IPS-20b (cell line): ENCODE results near the gene EEIG1.

Experiments used
- H3K27ac ChIP-seq: one replicate; pipeline ENCODE4 v1.5.1; 2013; ENCODE audit warnings: low read length
- H3K27me3 ChIP-seq: 2 replicates; pipeline ENCODE4 v1.6.1; 2013; ENCODE audit warnings: mild to moderate bottlenecking, low read length, inconsistent platforms; ENCODE audit not compliant: insufficient read depth
- H3K36me3 ChIP-seq: 2 replicates; pipeline ENCODE4 v1.6.1; 2013; ENCODE audit warnings: low read depth, mild to moderate bottlenecking, inconsistent platforms, low read length, moderate library complexity; ENCODE audit not compliant: insufficient read depth
- H3K4me1 ChIP-seq: 2 replicates; pipeline ENCODE4 v1.6.1; 2013; ENCODE audit warnings: mild to moderate bottlenecking, control low read depth, inconsistent platforms, low read length, moderate library complexity; ENCODE audit not compliant: insufficient read depth
- H3K4me3 ChIP-seq: 2 replicates; pipeline ENCODE4 v1.5.1; 2013; ENCODE audit warnings: mild to moderate bottlenecking, low read length, inconsistent platforms
- H3K9ac ChIP-seq: 2 replicates; pipeline ENCODE4 v1.6.1; 2013; ENCODE audit warnings: low read depth, mild to moderate bottlenecking, inconsistent platforms, low read length, moderate library complexity
- H3K9me3 ChIP-seq: 2 replicates; pipeline ENCODE4 v1.6.1; 2013; ENCODE audit warnings: mild to moderate bottlenecking, low read depth, low read length, inconsistent platforms; ENCODE audit not compliant: insufficient read depth

EEIG1 gene

GRCh38 chr9:127979333-127980059 lies 1.3 kb downstream of the EEIG1 start:
- Histone ChIP-seq H3K9me3 (no peaks in the 10 kb centered on the region), H3K27me3 (no peaks in the 10 kb centered on the region), H3K4me1 (peaks cover 20% of the 10 kb centered on the region; the same call in 1 of the 2 replicates), H3K4me3 (peak overlapping the region; percentile 89), H3K27ac (peak overlapping the region; percentile 40), H3K36me3 (peaks cover 5% of the 10 kb centered on the region; the same call in 1 of the 2 replicates), H3K9ac (peak overlapping the region; percentile 79; the same call in 1 of the 2 replicates)

GRCh38 chr9:127979015-127979332 lies 1.8 kb downstream of the EEIG1 start:
- H3K4me1 ChIP-seq, result peaks cover 22% of the 10 kb centered on the region; the same call in 1 of the 2 replicates
- H3K27ac ChIP-seq, result peak overlapping the region; percentile 40
- H3K9ac ChIP-seq, result peak overlapping the region; percentile 79; the same call in 1 of the 2 replicates
- no peaks in the 10 kb centered on the region for H3K9me3 ChIP-seq
- peaks cover 5% of the 10 kb centered on the region; the same call in 1 of the 2 replicates for H3K36me3 ChIP-seq
- no peaks in the 10 kb centered on the region for H3K27me3 ChIP-seq
- H3K4me3 ChIP-seq, result peak overlapping the region; percentile 89

GRCh38 chr9:127977884-127978647 lies 2.7 kb downstream of the EEIG1 start:
- H3K27me3 ChIP-seq, result no peaks in the 10 kb centered on the region
- peaks cover 22% of the 10 kb centered on the region; the same call in 1 of the 2 replicates for H3K4me1 ChIP-seq
- peak overlapping the region; percentile 58 for H3K4me3 ChIP-seq
- H3K36me3 ChIP-seq, result peaks cover 5% of the 10 kb centered on the region; the same call in 1 of the 2 replicates
- H3K9ac ChIP-seq, result peak overlapping the region; percentile 47; the same call in 1 of the 2 replicates
- no peak overlapping the region for H3K27ac ChIP-seq
- no peaks in the 10 kb centered on the region for H3K9me3 ChIP-seq

- Histone ChIP-seq H3K27me3 (no peaks in the 10 kb centered on the region), H3K4me3 (peak overlapping the region; percentile 58), H3K36me3 (peaks cover 5% of the 10 kb centered on the region; the same call in 1 of the 2 replicates), H3K27ac (no peak overlapping the region), H3K4me1 (peaks cover 25% of the 10 kb centered on the region; the same call in 1 of the 2 replicates), H3K9ac (peak overlapping the region; percentile 47; the same call in 1 of the 2 replicates), H3K9me3 (no peaks in the 10 kb centered on the region)
These were observed 3.5 kb downstream of the EEIG1 start for GRCh38 chr9:127977009-127977883.

- Histone ChIP-seq H3K27ac (no peak overlapping the region), H3K36me3 (peaks cover 5% of the 10 kb centered on the region; the same call in 1 of the 2 replicates), H3K27me3 (no peaks in the 10 kb centered on the region), H3K9ac (no peak overlapping the region), H3K4me3 (no peak overlapping the region), H3K9me3 (no peaks in the 10 kb centered on the region), H3K4me1 (peaks cover 30% of the 10 kb centered on the region; the same call in 1 of the 2 replicates)
These were observed 4.3 kb downstream of the EEIG1 start for GRCh38 chr9:127976498-127976897.

GRCh38 chr9:127975376-127976315 lies 5.1 kb downstream of the EEIG1 start:
- no peak overlapping the region for H3K9ac ChIP-seq
- H3K9me3 ChIP-seq, result no peaks in the 10 kb centered on the region
- peaks cover 33% of the 10 kb centered on the region; the same call in 1 of the 2 replicates for H3K4me1 ChIP-seq
- no peak overlapping the region for H3K4me3 ChIP-seq
- no peaks in the 10 kb centered on the region for H3K27me3 ChIP-seq
- H3K27ac ChIP-seq, result no peak overlapping the region
- peaks cover 5% of the 10 kb centered on the region; the same call in 1 of the 2 replicates for H3K36me3 ChIP-seq

GRCh38 chr9:127974769-127975261 lies 6.0 kb downstream of the EEIG1 start:
- H3K36me3 ChIP-seq, result peaks cover 5% of the 10 kb centered on the region; the same call in 1 of the 2 replicates
- H3K4me3 ChIP-seq, result no peak overlapping the region
- H3K27me3 ChIP-seq, result no peaks in the 10 kb centered on the region
- H3K9me3 ChIP-seq, result no peaks in the 10 kb centered on the region
- H3K9ac ChIP-seq, result no peak overlapping the region
- H3K4me1 ChIP-seq, result peaks cover 33% of the 10 kb centered on the region; the same call in 1 of the 2 replicates
- no peak overlapping the region for H3K27ac ChIP-seq

- peaks cover 33% of the 10 kb centered on the region; the same call in 1 of the 2 replicates for H3K4me1 ChIP-seq
- no peak overlapping the region for H3K27ac ChIP-seq
- H3K4me3 ChIP-seq, result no peak overlapping the region
These were observed 6.6 kb downstream of the EEIG1 start for GRCh38 chr9:127974001-127974768.

GRCh38 chr9:127973169-127974000 lies 7.4 kb downstream of the EEIG1 start:
- peaks cover 33% of the 10 kb centered on the region; the same call in 1 of the 2 replicates for H3K4me1 ChIP-seq
- no peaks in the 10 kb centered on the region for H3K27me3 ChIP-seq
- H3K9ac ChIP-seq, result no peak overlapping the region; the same call in 1 of the 2 replicates
- H3K4me3 ChIP-seq, result no peak overlapping the region
- no peak overlapping the region for H3K27ac ChIP-seq
- peaks cover 5% of the 10 kb centered on the region; the same call in 1 of the 2 replicates for H3K36me3 ChIP-seq
- no peaks in the 10 kb centered on the region for H3K9me3 ChIP-seq

More at GRCh38 chr9:127974001-127974768, 6.6 kb downstream of the EEIG1 start:
- H3K9me3 ChIP-seq, result no peaks in the 10 kb centered on the region
- no peaks in the 10 kb centered on the region for H3K27me3 ChIP-seq
- H3K9ac ChIP-seq, result no peak overlapping the region
- H3K36me3 ChIP-seq, result peaks cover 5% of the 10 kb centered on the region; the same call in 1 of the 2 replicates
